Measurements from ENCODE around the gene KLHL17. TPM values are rescaled to one million over a fixed set of nuclear protein-coding genes. Genes with fewer than 3 reads are reported as not detected.

Gene KLHL17
- total and polyA plus RNA-seq, 2 donors from 2014 or later = 6.9 to 11.5 TPM

DNA sequence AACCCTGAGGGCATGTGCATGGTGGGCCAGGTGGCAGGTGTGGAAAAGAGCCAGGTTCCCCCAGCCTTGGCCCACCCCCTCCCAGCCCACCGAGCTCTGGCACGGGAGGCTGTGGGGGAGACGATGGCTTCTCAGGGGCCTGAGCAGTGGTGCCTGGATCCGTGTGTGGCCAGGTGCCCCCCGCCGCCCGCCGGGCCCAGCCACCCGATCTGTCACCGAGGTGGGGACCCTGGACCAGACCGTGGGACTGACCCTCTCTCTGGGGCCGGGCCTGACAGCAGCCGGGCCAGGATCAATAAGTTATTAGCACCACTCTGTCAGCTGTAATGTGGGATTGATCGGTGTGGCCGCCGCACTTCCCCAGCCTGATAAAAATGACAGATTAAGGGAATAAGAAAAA is 22.9 kb upstream of the KLHL17 start:
- peak in 1 of 5 donors; percentile 61 for DNase-seq

DNA sequence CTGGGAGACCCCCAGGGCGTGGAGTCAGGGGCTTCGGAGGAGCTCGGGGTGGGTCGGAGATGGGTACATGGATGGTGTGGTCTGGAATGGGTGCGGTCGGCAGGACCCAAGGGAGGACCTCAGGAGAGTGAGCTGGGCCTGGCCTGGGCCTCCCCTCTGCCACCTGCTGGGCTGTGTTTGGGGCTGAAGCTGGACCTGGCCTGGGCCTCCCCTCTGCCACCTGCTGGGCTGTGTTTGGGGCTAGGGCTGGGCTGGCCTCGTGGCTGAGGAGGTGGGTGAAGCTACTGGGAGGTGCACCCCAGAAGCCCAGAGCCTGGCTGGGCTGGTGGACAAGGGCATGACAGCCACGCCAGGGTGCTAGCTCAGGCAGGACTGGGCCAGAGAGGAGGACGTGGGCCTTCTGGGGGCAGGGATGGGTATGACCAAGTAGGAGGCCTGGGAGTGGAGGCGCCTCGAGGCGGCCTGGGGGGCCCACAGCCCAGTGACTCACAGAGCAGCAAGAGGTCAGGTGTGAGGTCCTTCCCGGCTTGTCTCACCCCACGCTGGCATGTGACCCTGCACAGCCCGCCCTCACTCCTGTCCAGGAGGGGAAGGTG is 22.2 kb upstream of the KLHL17 start:
- TF ChIP-seq, protein P1, sequence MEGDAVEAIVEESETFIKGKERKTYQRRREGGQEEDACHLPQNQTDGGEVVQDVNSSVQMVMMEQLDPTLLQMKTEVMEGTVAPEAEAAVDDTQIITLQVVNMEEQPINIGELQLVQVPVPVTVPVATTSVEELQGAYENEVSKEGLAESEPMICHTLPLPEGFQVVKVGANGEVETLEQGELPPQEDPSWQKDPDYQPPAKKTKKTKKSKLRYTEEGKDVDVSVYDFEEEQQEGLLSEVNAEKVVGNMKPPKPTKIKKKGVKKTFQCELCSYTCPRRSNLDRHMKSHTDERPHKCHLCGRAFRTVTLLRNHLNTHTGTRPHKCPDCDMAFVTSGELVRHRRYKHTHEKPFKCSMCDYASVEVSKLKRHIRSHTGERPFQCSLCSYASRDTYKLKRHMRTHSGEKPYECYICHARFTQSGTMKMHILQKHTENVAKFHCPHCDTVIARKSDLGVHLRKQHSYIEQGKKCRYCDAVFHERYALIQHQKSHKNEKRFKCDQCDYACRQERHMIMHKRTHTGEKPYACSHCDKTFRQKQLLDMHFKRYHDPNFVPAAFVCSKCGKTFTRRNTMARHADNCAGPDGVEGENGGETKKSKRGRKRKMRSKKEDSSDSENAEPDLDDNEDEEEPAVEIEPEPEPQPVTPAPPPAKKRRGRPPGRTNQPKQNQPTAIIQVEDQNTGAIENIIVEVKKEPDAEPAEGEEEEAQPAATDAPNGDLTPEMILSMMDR (IDR thresholded peaks at IDR 0.05; ENCODE audit: borderline replicate concordance, extremely low read depth, insufficient read depth) = peak; percentile 68
- peaks cover 0 to 37% (median 0%) of the 10 kb centered on the region in 3 donors for H3K4me1 ChIP-seq (ENCODE audit: control insufficient read depth in 2 of 3, insufficient read depth in 2 of 3, low read depth in 1 of 3, low read length in 3 of 3)
- no peaks in the 10 kb centered on the region for H3K36me3 ChIP-seq (ENCODE audit: control insufficient read depth in 2 of 3, insufficient read depth in 3 of 3, low read length in 3 of 3)
- peak overlapping the region in 1 of 2 donors; percentile 43 for H3K27ac ChIP-seq (ENCODE audit: low read depth in 2 of 2, low read length in 2 of 2)
- no peak for FAIRE-seq
- intact Hi-C loops (cut with DNase I) = no loop called here
- H3K9ac ChIP-seq (ENCODE audit: low read length in 3 of 3) = no peak overlapping the region
- DNase-seq = peak in 3 of 5 donors; percentile 40 to 72 (median 52)
- H3K4me3 ChIP-seq (ENCODE audit: low read length in 3 of 3) = no peak overlapping the region
- H3K27me3 ChIP-seq (ENCODE audit: control insufficient read depth, insufficient read depth, low read length) = no peaks in the 10 kb centered on the region
- no peaks in the 10 kb centered on the region for H3K9me3 ChIP-seq (ENCODE audit: control insufficient read depth in 2 of 3, insufficient read depth in 1 of 3, low read length in 3 of 3)

More for the DNA sequence above, 22.9 kb upstream of the KLHL17 start:
- Histone ChIP-seq H3K4me3 (ENCODE audit: low read length in 3 of 3) (no peak overlapping the region), H3K27me3 (ENCODE audit: control insufficient read depth, insufficient read depth, low read length) (no peaks in the 10 kb centered on the region), H3K9ac (ENCODE audit: low read length in 3 of 3) (no peak overlapping the region), H3K9me3 (ENCODE audit: control insufficient read depth in 2 of 3, insufficient read depth in 1 of 3, low read length in 3 of 3) (no peaks in the 10 kb centered on the region), H3K4me1 (ENCODE audit: control insufficient read depth in 2 of 3, insufficient read depth in 2 of 3, low read depth in 1 of 3, low read length in 3 of 3) (peaks cover 0 to 33% (median 0%) of the 10 kb centered on the region in 3 donors), H3K36me3 (ENCODE audit: control insufficient read depth in 2 of 3, insufficient read depth in 3 of 3, low read length in 3 of 3) (no peaks in the 10 kb centered on the region), H3K27ac (ENCODE audit: low read depth in 2 of 2, low read length in 2 of 2) (peak overlapping the region in 1 of 2 donors; percentile 28)
- TF ChIP-seq, protein P1 (IDR thresholded peaks at IDR 0.05; ENCODE audit: borderline replicate concordance, extremely low read depth, insufficient read depth) = no peak
- FAIRE-seq = no peak
- intact Hi-C loops (cut with DNase I) = no loop called here

GRCh38 chr1:938711-939489 is 21.5 kb upstream of the KLHL17 start:
- Histone ChIP-seq H3K4me3 (ENCODE audit: low read length in 3 of 3) (no peak overlapping the region), H3K27me3 (ENCODE audit: control insufficient read depth, insufficient read depth, low read length) (no peaks in the 10 kb centered on the region), H3K9me3 (ENCODE audit: control insufficient read depth in 2 of 3, insufficient read depth in 1 of 3, low read length in 3 of 3) (no peaks in the 10 kb centered on the region), H3K9ac (ENCODE audit: low read length in 3 of 3) (no peak overlapping the region), H3K36me3 (ENCODE audit: control insufficient read depth in 2 of 3, insufficient read depth in 3 of 3, low read length in 3 of 3) (no peaks in the 10 kb centered on the region), H3K27ac (ENCODE audit: low read depth in 2 of 2, low read length in 2 of 2) (no peak overlapping the region), H3K4me1 (ENCODE audit: control insufficient read depth in 2 of 3, insufficient read depth in 2 of 3, low read depth in 1 of 3, low read length in 3 of 3) (peaks cover 0 to 37% (median 0%) of the 10 kb centered on the region in 3 donors)
- TF ChIP-seq, protein P1 (IDR thresholded peaks at IDR 0.05; ENCODE audit: borderline replicate concordance, extremely low read depth, insufficient read depth) = no peak
- intact Hi-C loops (cut with DNase I) = no loop called here
- peak in 1 of 5 donors; percentile 75 for DNase-seq
- FAIRE-seq = no peak

Measured in kidney (tissue), 14 donors.